GM19395 (cell line): ENCODE measurements around the gene WDR76.
"Not testable (repeated sequence)": the region's sequence is repeated elsewhere in the genome, so short reads cannot be mapped to it uniquely, and the experiment has no call there.

ENCODE experiments used
- ATAC-seq: cut with Tn5 transposase; IDR thresholded peaks from one replicate; pipeline ENCODE4 v1.9.1; 2021; ENCODE audit warnings: mild to moderate bottlenecking, moderate library complexity; ENCODE audit not compliant: unreplicated experiment

WDR76 gene

DNA sequence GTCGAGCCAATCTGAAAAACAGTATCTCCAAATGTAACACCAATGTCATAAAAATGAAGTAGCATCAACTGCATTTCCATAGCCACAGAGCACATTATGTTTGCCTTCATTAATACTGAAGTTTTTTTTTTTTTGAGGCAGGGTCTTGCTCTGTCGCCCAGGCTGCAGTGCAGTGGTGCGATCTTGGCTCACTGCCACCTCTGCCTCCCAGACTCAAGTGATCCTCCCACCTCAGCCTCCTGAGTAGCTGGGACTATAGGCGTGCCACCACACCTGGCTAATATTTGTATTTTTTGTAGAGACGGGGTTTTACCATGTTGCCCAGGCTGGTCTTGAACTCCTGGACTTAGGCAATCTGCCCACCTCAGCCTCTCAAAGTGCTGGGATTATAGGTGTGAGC, 11.7 kb upstream of the WDR76 start:
- ATAC-seq = not testable (repeated sequence)

DNA sequence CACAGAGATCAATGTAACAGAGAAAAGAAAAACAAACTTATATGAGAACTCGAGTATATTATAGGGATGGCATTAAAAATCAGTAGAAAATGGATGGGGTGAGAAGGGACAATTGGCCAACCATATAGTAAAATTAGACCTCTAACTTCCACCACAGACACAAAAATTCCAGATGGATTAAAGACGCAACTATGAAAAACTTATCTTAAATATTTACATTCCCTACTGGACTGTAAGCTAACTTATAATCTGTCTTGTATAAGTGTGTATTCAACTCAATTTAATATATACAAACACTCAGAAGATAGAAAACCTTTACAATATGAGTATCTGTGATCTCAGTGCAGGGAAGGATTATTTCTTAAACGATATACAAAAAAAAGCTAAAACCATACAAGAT, 5.3 kb upstream of the WDR76 start:
- ATAC-seq = no peak

DNA sequence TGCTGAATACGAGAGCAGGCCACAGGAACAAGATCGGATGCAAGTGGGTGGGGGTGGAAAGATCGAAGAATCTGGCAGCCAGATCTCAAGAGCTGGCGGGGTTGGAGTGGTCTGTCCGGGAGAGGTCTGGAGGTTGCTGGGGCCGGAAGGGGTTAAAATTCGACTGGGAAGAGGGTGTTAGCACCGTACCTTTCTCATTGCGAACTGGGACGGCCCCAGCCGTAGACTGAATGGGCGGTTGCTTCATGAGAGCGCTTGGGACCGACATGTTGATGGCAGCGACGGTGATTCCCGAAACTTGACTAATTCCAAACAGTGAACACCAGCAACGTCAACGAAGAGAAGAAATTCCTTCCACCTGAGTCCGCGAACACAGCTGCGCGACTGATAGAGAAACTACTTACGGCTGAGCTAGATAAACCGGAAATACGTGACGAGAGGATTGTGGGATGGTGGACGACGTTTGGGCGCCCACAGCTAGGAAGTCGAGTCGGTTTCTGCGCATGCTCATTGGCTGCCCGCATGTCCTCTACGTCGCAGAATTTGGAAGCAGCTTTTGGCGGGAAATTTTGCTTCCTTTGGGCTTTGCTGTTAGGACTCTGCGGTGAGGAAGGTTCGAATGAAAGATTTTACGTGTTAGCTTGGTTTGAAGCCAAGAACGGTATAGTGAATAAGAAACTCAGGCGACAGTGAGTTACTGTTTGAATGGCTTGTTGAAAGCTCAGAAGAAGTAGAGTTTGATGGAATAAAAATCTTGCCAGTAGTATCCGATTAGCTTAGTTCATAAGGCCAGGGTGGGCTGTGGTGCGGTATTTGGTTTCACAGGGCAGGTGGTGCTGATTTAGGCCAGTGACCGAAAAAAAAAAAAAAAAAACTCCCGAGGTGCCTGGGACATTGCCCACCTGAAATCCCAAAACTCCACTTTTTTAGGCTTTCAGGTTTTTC, 2.2 kb upstream of the WDR76 start, which contains the start of gene MFAP1:
TSS of gene MFAP1 (minus strand) at position 389 of the 945 bp plus-strand sequence. CDS start at position 268, 121 bp downstream.
- peak; percentile 81 for ATAC-seq

DNA sequence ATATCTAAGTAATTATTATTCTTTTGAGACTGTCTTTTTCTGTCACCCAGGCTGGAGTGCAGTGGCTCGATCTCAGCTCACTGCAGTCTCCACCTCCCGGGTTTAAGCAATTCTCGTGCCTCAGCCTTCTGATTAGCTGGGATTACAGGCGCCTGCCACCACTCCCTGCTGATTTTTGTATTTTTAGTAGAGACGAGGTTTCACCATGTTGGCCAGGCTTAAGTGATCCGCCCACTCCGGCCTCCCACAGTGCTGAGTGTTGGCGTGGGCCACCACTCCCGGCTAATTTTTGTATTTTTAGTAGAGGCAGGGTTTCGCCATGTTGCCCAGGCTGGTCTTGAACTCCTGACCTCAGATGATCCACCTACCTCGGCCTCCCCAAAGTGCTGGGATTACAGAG, 1.5 kb upstream of the WDR76 start:
- ATAC-seq = not testable (repeated sequence)

DNA sequence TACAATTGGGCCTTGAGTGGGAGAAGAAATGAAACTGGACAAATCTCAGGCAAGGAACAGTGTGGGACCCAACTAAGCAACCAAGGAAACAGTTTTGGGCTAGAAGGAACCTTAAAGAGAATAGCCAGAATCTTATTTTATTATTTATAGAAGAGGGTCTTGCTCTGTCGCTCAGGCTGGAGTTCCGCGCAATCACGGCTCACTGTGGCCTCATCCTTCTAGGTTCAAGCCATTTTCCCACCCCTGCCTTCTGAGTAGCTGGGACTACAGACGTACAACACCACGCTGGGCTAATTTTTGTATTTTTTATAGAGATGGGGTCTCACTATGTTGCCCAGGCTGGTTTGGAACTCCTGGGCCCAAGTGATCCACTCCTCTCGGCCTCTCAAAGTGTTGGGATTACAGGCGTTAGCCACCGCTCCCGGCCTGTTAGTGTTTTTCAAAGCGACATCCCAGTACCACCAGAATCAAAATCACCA, 734 bp upstream of the WDR76 start:
- no peak for ATAC-seq

DNA sequence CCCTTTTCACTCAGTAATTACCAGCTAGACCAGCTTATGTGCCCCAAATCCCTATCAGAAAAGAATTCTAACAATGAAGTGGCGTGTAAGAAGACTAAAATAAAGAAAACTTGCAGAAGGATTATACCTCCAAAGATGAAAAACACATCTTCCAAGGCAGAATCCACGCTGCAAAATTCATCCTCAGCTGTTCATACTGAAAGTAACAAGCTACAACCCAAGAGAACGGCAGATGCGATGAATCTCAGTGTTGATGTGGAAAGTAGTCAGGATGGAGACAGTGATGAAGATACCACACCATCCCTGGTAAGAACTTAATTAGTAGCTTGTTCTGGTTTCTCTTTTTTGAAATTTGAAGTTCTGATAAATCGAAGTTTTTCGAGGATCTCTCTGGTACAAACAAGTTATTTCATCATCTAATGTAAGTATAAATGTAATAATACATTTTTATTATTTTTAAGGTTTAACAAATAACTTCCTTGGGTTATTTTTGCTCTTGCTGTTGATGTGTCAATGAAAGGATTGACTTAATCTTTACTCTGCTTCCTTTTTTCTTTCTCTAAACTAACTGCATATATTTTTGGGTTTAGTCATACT, 1.4 kb downstream of the WDR76 start:
- ATAC-seq = no peak

DNA sequence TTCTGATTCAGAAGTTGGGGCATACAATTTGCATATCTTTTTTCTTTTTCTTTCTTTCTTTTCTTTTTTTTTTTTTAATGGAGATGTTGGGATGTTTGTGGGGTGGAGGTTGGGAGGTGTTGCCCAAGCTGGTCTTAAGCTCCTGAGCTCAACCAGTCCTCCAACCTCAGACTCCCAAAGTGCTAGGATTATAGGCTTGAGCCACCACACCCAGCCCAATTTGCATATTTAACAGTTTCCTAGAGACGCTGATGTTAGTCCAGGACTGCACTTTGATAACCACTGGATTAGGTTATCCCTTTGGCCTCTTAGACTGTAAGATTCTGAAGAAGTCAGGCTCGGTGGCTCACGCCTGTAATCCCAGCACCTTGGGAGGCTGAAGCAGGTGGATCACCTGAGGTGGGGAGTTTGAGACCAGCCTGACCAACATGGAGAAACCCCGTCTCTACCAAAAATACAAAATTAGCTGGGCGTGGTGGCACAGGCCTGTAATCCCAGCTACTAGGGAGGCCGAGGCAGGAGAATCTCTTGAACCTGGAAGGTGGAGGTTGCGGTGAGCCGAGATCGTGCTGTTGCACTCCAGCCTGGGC, 3.2 kb downstream of the WDR76 start:
- not testable (repeated sequence) for ATAC-seq

DNA sequence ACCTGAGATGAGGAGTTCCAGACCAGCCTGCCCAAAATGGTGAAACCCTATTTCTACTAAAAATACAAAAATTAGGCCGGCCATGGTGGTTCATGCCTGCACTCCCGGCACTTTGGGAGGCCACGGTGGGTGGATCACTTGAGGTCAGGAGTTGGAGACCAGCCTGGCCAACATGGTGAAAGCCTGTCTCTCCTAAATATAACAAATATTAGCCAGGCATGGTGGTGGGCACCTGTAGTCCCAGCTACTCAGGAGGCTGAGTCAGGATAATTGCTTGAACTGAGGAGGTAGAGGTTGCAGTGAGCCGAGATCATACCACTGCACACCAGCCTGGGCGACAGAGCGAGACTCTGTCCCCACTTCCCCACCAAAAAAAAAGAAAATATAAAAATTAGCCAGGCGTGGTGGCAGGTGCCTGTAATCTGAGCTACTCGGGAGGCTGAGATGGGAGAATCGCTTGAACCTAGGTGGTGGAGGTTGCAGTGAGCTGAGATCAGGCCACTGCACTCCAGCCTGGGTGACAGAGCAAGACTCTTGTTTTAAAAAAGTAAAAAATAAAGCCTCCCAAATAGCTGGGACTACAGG, 4.0 kb downstream of the WDR76 start:
- not testable (repeated sequence) for ATAC-seq

DNA sequence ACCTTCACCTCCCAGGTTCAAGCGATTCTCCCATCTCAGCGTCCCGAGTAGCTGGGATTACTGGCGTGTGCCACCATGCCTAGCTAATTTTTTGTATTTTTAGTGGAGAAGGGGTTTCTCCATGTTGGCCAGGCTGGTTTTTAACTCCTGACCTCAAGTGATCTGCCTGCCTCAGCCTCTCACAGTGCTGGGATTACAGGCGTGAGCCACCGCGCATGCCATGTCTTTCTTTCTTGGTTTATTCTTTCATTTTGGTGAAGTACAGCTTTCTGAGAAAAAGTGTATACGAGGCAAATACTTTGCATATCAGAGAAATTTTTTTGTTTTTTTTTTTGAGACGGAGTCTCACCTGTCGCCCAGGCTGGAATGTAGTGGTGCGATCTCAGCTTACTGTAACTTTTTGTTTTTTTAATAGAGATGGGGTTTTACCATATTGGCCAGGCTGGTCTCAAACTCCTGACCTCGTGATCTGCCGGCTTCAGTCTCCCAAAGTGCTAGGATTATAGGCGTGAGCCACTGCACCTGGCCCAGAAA, 4.8 kb downstream of the WDR76 start:
- not testable (repeated sequence) for ATAC-seq

DNA sequence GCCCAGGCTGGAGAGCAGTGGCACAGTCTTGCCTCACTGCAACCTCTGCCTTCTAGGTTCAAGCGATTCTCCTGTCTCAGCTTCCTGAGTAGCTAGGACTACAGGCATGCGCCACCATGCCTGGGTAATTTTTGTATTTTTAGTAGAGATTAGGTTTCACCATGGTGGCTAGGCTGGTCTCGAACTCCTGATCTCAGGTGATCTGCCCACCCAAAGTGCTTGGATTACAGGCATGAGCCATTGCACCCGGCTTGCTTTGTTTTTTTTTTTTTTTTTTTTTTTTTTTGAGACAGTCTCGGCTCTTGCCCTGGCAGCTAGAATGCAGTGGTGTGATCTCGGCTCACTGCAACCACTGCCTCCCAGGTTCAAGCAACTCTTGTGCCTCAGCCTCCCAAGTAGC, 5.7 kb downstream of the WDR76 start:
- not testable (repeated sequence) for ATAC-seq

DNA sequence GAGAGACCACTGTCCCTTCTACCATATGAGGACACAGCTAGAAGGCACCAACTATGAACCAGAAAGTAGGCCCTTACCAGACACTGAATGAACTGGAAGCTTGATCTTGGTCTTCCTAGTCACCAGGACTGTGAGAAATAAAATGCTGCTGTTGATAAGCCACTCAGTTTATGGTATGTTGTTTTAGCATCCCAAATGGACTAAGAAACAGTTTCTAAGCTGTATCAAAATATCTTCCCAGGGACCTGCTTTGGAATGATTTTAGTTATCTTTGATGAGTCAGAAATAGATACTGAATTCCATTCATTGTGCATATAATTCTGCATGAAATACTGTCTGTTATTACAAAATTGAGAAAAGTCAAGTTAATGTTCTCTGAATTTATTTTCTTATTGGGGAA, 18.6 kb downstream of the WDR76 start:
- no peak for ATAC-seq

DNA sequence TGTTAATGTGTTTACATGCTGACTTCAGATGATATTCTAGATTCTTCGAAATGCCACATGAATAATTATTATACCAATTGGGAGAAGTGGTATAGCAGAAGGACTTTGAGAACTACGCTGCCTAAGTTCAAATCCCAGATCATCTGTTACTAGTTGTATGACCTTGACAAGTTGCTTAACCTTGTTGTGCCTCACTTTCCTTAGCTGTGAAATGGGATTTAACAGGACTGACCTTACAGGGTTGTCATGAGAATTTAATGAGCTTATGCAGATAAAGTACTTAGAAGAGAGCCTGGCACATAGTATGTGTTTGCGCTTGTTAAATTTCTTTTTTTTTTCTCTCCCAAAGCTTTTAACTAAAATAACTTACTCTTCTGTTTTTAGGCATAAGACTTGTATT, 24.4 kb downstream of the WDR76 start:
- no peak for ATAC-seq

DNA sequence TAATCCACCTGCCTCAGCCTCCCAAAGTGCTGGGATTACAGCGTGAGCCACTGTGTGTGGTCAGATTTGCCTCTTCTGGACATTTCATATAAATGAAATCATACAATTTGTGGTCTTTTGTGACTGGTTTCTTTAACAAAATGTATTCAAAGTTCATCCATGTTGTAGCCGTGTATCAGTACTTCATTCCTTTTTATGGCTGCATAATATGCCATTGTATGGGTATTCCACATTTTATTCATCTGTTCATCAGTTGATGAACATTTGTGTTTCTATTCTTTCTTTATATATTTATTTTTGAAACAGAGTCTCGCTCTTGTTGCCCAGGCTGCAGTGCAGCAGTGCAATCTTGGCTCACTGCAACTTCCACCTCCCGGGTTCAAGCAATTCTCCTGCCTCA, 25.8 kb downstream of the WDR76 start:
- no peak for ATAC-seq

DNA sequence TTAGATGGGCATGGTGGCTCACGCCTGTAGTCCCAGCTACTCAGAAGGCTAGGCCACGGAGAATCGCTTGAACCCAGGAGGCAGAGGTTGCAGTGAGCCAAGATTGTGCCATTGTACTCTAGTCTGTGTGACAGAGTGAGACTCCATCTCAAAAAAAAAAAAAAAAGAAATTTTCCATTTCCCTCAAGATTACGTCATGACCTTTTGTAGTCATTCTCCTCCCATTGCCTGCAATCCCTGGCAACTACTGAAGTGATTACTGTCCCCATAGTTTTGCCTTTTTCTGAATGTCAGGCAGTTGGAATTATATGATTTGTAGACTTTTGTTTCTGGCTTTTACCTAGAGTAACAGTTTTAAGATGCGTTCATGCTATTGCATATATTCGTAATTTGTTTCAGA, 28.0 kb downstream of the WDR76 start:
- no peak for ATAC-seq

DNA sequence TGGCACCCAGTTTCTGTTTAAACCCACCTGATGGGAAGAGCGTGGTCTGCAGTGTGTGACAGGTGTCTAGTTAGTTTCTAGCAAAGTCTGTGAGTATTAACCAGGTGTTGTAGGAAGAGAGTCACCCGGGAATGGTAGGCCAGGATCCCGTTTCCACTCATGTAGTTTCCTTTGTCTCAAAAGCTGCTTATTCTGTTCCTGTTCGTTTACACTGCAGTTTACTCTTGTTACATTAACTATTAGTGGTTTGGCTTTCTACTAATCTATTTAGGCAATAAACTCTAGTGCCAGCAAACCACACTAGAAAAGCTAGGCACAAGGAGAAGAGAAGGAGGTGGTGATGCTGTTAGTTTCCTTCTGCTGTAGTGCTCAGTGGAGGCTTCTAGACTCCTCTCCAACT, 32.7 kb downstream of the WDR76 start:
- ATAC-seq = no peak

DNA sequence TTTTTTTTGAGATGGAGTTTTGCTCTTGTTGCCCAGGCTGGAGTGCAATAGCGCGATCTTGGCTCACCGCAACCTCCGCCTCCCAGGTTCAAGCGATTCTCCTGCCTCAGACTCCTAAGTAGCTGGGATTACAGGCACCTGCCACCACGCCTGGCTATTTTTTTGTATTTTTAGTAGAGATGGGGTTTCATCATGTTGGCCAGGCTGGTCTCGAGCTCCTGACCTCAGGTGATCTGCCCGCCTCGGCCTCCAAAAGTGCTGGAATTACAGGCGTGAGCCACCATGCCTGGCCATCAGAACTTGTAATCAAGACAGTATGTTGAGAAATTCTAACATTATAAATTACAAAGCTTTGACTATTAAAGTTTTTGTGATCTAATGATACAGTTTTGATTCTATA, 39.8 kb downstream of the WDR76 start:
- not testable (repeated sequence) for ATAC-seq

DNA sequence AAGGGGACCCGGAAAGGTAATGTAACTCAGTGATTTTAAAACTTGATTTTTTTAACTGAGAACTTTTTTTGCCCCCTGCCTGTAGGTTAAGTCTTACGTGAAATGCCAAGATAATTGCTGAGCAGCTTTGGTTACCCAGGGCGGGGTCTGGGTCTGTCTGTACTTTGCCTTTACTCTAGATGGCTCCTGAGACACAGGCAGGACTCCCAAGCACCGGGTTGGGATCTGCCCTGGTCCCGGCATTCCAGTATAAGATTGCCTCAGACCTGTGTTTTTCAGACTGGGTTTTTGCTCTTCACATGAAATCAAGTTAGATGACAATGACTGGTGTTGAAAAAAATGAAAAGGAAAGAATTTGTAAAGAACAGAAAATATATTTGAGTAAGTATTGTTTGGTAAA, 40.3 kb downstream of the WDR76 start:
- no peak for ATAC-seq

DNA sequence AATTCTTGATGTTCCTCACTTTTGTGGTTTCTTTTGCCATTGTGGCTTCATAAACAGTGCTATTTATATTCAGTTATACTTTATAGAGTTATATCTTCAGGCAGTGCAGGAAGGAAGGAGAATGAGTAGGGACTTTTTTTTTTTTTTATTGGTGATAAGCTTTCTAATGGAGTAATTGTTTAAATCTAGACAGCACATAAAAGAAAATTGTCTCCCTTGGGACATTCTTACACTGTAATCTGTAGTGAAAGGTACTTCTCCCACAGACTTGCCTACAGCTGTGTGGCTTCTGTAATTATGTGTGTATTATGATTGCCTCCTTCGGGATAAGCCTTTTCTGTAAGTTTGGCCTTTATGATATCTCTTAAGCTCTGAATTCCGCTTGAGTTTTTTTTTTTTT, 41.6 kb downstream of the WDR76 start:
- ATAC-seq = no peak

DNA sequence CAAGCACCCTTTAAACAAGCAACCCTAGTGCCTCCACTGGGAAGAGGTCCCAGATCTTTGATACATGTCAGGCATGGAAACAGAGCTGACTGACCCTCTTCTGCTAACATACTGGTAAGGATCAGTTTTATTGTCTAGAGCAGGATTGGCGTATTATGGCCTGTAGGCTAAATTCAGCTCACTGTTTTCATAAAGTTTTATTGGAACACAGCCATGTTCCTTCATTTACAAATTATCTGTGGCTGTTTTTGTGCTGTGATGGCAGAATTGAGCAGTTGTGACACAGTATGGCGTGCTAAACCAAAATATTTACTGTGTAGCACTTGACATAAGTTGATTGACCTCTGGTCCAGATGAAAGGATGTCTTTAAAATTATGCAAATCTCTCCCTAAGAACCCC, 45.0 kb downstream of the WDR76 start:
- ATAC-seq = no peak

DNA sequence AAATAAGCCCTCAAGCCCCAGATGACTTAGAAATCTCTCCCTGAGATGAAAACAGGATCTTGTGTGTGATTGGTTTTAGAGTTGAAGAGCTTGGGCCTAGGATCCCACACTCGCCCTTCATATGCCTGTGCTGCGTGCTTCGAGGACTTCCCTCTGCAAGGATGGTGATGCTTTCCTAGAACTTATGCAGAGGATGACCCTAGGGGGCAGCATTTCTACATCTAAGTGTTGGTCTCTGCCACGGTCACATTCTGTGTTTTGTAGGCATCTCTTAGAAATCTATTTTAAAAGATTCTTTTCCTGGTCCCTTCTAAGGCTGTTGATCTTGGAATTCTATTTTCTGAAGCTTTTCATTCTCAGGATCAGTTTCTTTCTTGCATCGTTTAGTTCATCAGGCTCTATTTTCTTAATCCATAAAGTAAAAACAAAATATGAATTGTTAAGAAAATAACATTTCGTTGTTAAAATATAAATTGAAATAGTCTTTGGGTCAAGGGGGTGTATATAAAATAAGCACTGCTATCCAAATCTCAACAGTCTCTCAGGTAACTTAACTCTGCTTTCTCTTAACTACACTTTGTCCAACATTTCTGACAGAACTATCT, 45.7 kb downstream of the WDR76 start:
- ATAC-seq = no peak

DNA sequence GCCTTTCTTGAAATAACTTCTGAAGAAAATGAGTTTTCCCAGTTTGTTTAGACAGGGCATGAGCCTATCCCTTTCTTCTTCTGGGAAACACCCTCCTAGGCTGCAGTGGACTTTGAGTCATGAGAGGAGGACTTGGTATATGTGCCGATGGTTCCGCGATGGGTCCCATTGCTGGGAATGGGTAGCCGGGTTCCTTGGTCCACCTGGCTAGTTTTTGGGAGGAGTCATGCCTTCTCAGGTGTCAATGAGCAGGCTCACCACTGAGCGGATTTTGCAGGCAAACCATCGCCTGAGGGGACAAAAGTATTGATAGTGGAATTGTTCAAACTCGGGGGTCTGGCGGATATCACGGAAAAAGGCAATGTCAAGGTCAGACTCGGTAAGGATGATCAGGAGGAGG, 46.8 kb downstream of the WDR76 start:
- no peak for ATAC-seq
